IMR-90 (cell line): Measurements from ENCODE around the gene SKIC3. TPM values are rescaled to one million over a fixed set of nuclear protein-coding genes. Genes with fewer than 3 reads are reported as not detected.
A peak's percentile ranks its signal among the peaks of the same experiment; 100 is the strongest.

Experiments used
- ATAC-seq: fragments of 200-7000 bp; cut with Tn5 transposase; 2 replicates; pipeline ENCODE4 v1.9.1; 2020; ENCODE audit warnings: low read depth, mild to moderate bottlenecking, moderate library complexity
- BruUV-seq: library from RNA; stranded (reverse); fragments of 400-500 nt; replicated peaks from 2 replicates; lab custom pipeline; 2021; lab: Mats Ljungman, UMichigan
- CTCF ChIA-PET: fragments of 300-600 bp; formaldehyde crosslinking; extraction: SDS; loops from one replicate; lab custom pipeline; 2021; ENCODE audit warnings: antibody characterized with exemption; lab: Yijun Ruan, JAX
- POLR2A ChIA-PET: fragments of 300-600 bp; sonication (Branson Sonifier 250); formaldehyde crosslinking; loops from one replicate; lab custom pipeline; 2022; ENCODE audit warnings: antibody characterized with exemption; ENCODE audit not compliant: unreplicated experiment; lab: Charles Lee
- DNase-seq: peaks from one replicate; pipeline ENCODE4 v3.0.0; 2013
- H2AFZ ChIP-seq: replicated peaks from 2 replicates; pipeline ENCODE3; 2013; ENCODE audit warnings: low read length, mild to moderate bottlenecking; ENCODE audit not compliant: poor library complexity
- H2AK5ac ChIP-seq: 2 replicates; pipeline ENCODE4 v1.6.1; 2013; ENCODE audit warnings: low read depth, low read length, inconsistent platforms
- H2AK9ac ChIP-seq: replicated peaks from 2 replicates; pipeline ENCODE3; 2013; ENCODE audit warnings: mild to moderate bottlenecking, low read depth, low read length, moderate library complexity; ENCODE audit not compliant: poor library complexity
- H2BK120ac ChIP-seq: 2 replicates; pipeline ENCODE4 v1.6.1; 2013; ENCODE audit warnings: low read depth, low read length, inconsistent platforms
- H2BK15ac ChIP-seq: 3 replicates; pipeline ENCODE4 v1.6.1; 2013; ENCODE audit warnings: low read depth, low read length, inconsistent platforms
- H2BK20ac ChIP-seq: 2 replicates; pipeline ENCODE4 v1.6.1; 2013; ENCODE audit warnings: low read depth, mild to moderate bottlenecking, inconsistent platforms, low read length, moderate library complexity
- H2BK5ac ChIP-seq: 2 replicates; pipeline ENCODE4 v1.6.1; 2013; ENCODE audit warnings: mild to moderate bottlenecking, low read depth, low read length, inconsistent platforms; ENCODE audit not compliant: poor library complexity, severe bottlenecking
- H3K14ac ChIP-seq: replicated peaks from 2 replicates; pipeline ENCODE4 v1.6.1; 2013; ENCODE audit warnings: low read depth, low read length, inconsistent platforms
- H3K18ac ChIP-seq: 2 replicates; pipeline ENCODE4 v1.6.1; 2013; ENCODE audit warnings: low read depth, low read length, control low read depth
- H3K23ac ChIP-seq: 2 replicates; pipeline ENCODE4 v1.6.1; 2013; ENCODE audit warnings: low read depth, low read length, inconsistent platforms
- H3K27ac ChIP-seq: 2 replicates; pipeline ENCODE4 v1.5.1; 2013; ENCODE audit warnings: mild to moderate bottlenecking, control low read depth, low read length; ENCODE audit not compliant: insufficient read depth
- H3K27me3 ChIP-seq: 2 replicates; pipeline ENCODE4 v1.6.1; 2013; ENCODE audit warnings: low read length; ENCODE audit not compliant: control insufficient read depth, insufficient read depth
- H3K36me3 ChIP-seq: 2 replicates; pipeline ENCODE4 v1.6.1; 2013; ENCODE audit warnings: low read length, mixed read lengths; ENCODE audit not compliant: control insufficient read depth, insufficient read depth
- H3K4ac ChIP-seq: 2 replicates; pipeline ENCODE4 v1.6.1; 2013; ENCODE audit warnings: low read depth, low read length, inconsistent platforms
- H3K4me1 ChIP-seq: 2 replicates; pipeline ENCODE4 v1.6.1; 2013; ENCODE audit warnings: low read length, mixed read lengths; ENCODE audit not compliant: control insufficient read depth, insufficient read depth
- H3K4me2 ChIP-seq: 2 replicates; pipeline ENCODE4 v1.6.1; 2013; ENCODE audit warnings: low read depth, mild to moderate bottlenecking, control low read depth, low read length, moderate library complexity
- H3K4me3 ChIP-seq: 2 replicates; pipeline ENCODE4 v1.5.1; 2013; ENCODE audit warnings: low read depth, mild to moderate bottlenecking, control low read depth, low read length, moderate library complexity; ENCODE audit not compliant: insufficient read depth
- H3K56ac ChIP-seq: 2 replicates; pipeline ENCODE4 v1.6.1; 2013; ENCODE audit warnings: low read length, inconsistent platforms; ENCODE audit not compliant: insufficient read depth; ENCODE audit errors: extremely low read depth
- H3K79me1 ChIP-seq, 2 experiments: 2 replicates each; pipeline ENCODE4 v1.6.1; 2013; ENCODE audit warnings: low read length in 2 of 2, inconsistent platforms in 1 of 2, low read depth in 1 of 2
- H3K9ac ChIP-seq: 2 replicates; pipeline ENCODE4 v1.6.1; 2013; ENCODE audit warnings: low read depth, low read length, control low read depth
- H3K9me1 ChIP-seq: 2 replicates; pipeline ENCODE4 v1.6.1; 2013; ENCODE audit warnings: low read length, inconsistent platforms; ENCODE audit not compliant: insufficient read depth
- H3K9me3 ChIP-seq: 2 replicates; pipeline ENCODE4 v1.6.1; 2013; ENCODE audit warnings: low read length; ENCODE audit not compliant: control insufficient read depth, insufficient read depth
- H4K20me1 ChIP-seq: 2 replicates; pipeline ENCODE4 v1.6.1; 2013; ENCODE audit warnings: low read length, inconsistent platforms; ENCODE audit not compliant: insufficient read depth
- H4K5ac ChIP-seq: 2 replicates; pipeline ENCODE4 v1.6.1; 2013; ENCODE audit warnings: mild to moderate bottlenecking, low read depth, low read length, control low read depth
- H4K8ac ChIP-seq, 2 experiments: 2 replicates each; pipeline ENCODE4 v1.6.1; 2013; ENCODE audit warnings: low read depth in 2 of 2, low read length in 2 of 2, control low read depth in 1 of 2, inconsistent platforms in 1 of 2
- H4K91ac ChIP-seq: 2 replicates; pipeline ENCODE4 v1.6.1; 2013; ENCODE audit warnings: low read depth, low read length, inconsistent platforms; ENCODE audit not compliant: insufficient read depth
- BHLHE40 ChIP-seq: fragments of 150-350 bp; IDR thresholded peaks from 2 replicates; pipeline ENCODE4 v1.6.1; 2016; ENCODE audit warnings: mild to moderate bottlenecking, low read depth, low read length
- CEBPB ChIP-seq: IDR thresholded peaks from 2 replicates; pipeline ENCODE4 v1.6.1; 2012; ENCODE audit warnings: low read depth, low read length, improper control_type of control experiment
- CHD1 ChIP-seq: IDR thresholded peaks from 2 replicates; pipeline ENCODE4 v1.6.1; 2012; ENCODE audit warnings: low read depth, low read length, improper control_type of control experiment
- ELK1 ChIP-seq: fragments of 150-350 bp; IDR thresholded peaks from 2 replicates; pipeline ENCODE4 v1.6.1; 2016; ENCODE audit warnings: low read depth, mild to moderate bottlenecking, low read length, moderate library complexity, borderline replicate concordance
- MAFK ChIP-seq: IDR thresholded peaks from 2 replicates; pipeline ENCODE4 v1.6.1; 2012; ENCODE audit warnings: low read depth, low read length, improper control_type of control experiment
- MAZ ChIP-seq: IDR thresholded peaks from 2 replicates; pipeline ENCODE4 v1.6.1; 2012; ENCODE audit warnings: low read depth, mild to moderate bottlenecking, low read length, improper control_type of control experiment, moderate library complexity, borderline replicate concordance
- MXI1 ChIP-seq: IDR thresholded peaks from 2 replicates; pipeline ENCODE4 v1.6.1; 2012; ENCODE audit warnings: low read depth, mild to moderate bottlenecking, low read length, moderate library complexity, borderline replicate concordance
- NFE2L2 ChIP-seq: fragments of 150-350 bp; IDR thresholded peaks from 2 replicates; pipeline ENCODE4 v1.6.1; 2016; ENCODE audit warnings: low read depth, mild to moderate bottlenecking, low read length
- POLR2A ChIP-seq: IDR thresholded peaks from 2 replicates; pipeline ENCODE4 v1.6.1; 2012; ENCODE audit warnings: mild to moderate bottlenecking, low read depth, low read length
- RAD21 ChIP-seq: IDR thresholded peaks from 2 replicates; pipeline ENCODE4 v1.6.1; 2012; ENCODE audit warnings: low read length, improper control_type of control experiment
- RCOR1 ChIP-seq: IDR thresholded peaks from 2 replicates; pipeline ENCODE4 v1.6.1; 2012; ENCODE audit warnings: mild to moderate bottlenecking, low read length, improper control_type of control experiment; ENCODE audit not compliant: insufficient replicate concordance
- RFX5 ChIP-seq: IDR thresholded peaks from 2 replicates; pipeline ENCODE4 v1.8.0; 2012; ENCODE audit warnings: low read depth, mild to moderate bottlenecking, low read length, moderate library complexity
- USF2 ChIP-seq: fragments of 150-350 bp; IDR thresholded peaks from 2 replicates; pipeline ENCODE4 v1.6.1; 2017; ENCODE audit warnings: mild to moderate bottlenecking, antibody characterized with exemption, low read length, low read depth
- WGBS, 2 experiments: methylation state at CpG; one replicate each; pipeline versions ENCODE4 v1.1.5 to v1.1.7; 2013; ENCODE audit warnings: missing lambda C conversion rate in 2 of 2; ENCODE audit not compliant: insufficient read length in 1 of 2; ENCODE audit errors: extremely low coverage in 2 of 2; 5-methylcytosine and 5-hydroxymethylcytosine counted together
- dilution Hi-C: fragments of 300-500 bp; cut with HindIII; formaldehyde crosslinking; loops from one replicate; pipeline ENCODE4 v1.14.3; 2018; ENCODE audit warnings: low sequenced_read_pairs; ENCODE audit not compliant: unreplicated experiment
- in situ Hi-C: fragments of 300-500 bp; cut with MboI; formaldehyde crosslinking; loops from 3 replicates; pipeline ENCODE4 v1.14.3; 2019; ENCODE audit warnings: low sequenced_read_pairs, inconsistent platforms, mixed read lengths
- intact Hi-C: fragments of 100-400 bp; cut with micrococcal nuclease; formaldehyde crosslinking; loops from 2 replicates; pipeline ENCODE4 v1.10.0; 2022
- polyA plus RNA-seq, 3 experiments: library from polyadenylated mRNA; depleted of rRNA; stranded (reverse); fragments of >200 nt; gene quantifications; 2 replicates each; pipeline ENCODE4 v1.2.3, GENCODE V29; 2012; ENCODE audit warnings: low replicate concordance in 1 of 3
- total RNA-seq: library from RNA; depleted of rRNA; stranded (reverse); fragments of >200 nt; gene quantifications from 2 replicates; pipeline ENCODE4 v1.2.3, GENCODE V29; 2012
- TF ChIP-seq, protein P1 (sequence below): conservative IDR thresholded peaks from 2 replicates; pipeline ENCODE4 v1.5.1; 2012; ENCODE audit warnings: mild to moderate bottlenecking, low read depth, low read length, improper control_type of control experiment

The SKIC3 gene
- total and polyA plus RNA-seq, 2 of the 4 experiments (the other 2 are of a cell fraction), result 47.1 to 145 TPM

DNA sequence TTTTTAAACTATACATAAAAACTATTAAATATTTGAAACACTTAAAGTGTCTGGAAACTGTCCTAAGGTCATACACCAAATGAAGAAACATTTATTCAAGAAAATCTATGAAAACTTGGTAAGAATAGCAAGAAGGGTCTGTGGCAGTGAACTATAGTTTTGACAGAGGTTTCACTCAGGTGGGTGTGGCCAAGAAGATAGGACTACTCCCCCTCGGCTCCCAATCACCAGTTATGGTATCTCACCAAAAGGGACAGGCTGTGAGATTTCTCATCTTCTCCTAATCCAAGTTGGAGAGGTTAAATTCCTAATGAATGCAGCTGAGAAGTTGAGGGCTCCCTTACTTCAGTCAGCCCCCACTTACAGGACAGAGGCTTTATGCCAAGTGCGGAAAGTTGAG lies 3.1 kb upstream of the SKIC3 start:
- Histone ChIP-seq H2BK120ac (peak overlapping the region; percentile 52), H2AK5ac (peak overlapping the region; percentile 61), H3K27me3 (no peaks in the 10 kb centered on the region), H3K27ac (no peak overlapping the region), H3K4me3 (no peak overlapping the region), H4K8ac (peak overlapping the region in 1 of 2 experiments; percentile 22; a peak in 1 of 4 replicates), H4K5ac (no peak overlapping the region), H2AK9ac (peak overlapping the region; percentile 51), H3K23ac (peak overlapping the region; percentile 52), H2AFZ (no peak overlapping the region), H3K4me1 (peaks cover 6% of the 10 kb centered on the region), H2BK20ac (no peak overlapping the region), H3K9ac (no peak overlapping the region), H3K79me1 (peaks cover 18 to 60% of the 10 kb centered on the region in 2 experiments), H2BK15ac (0 out of 3 replicates have a peak overlapping the region, but pooled peaks have one; percentile 58), H4K91ac (0 out of 2 replicates have a peak overlapping the region, but pooled peaks have one; percentile 5), H3K56ac (no peak overlapping the region), H3K9me1 (peaks cover 4% of the 10 kb centered on the region), H4K20me1 (no peaks in the 10 kb centered on the region; the same call in 1 of the 2 replicates), H3K36me3 (no peaks in the 10 kb centered on the region), H3K18ac (no peak overlapping the region), H2BK5ac (no peak overlapping the region), H3K4ac (peak overlapping the region; percentile 68), H3K9me3 (no peaks in the 10 kb centered on the region), H3K14ac (peak overlapping the region; percentile 68), H3K4me2 (no peak overlapping the region)
- DNase-seq (no peak), ATAC-seq (no peak)
- in situ Hi-C loops (loop anchor here (10.0 kb wide), 1 partner anchor 287 kb away; no protein-coding TSS in a partner anchor), intact Hi-C loops (loop anchor here (5.0 to 10.0 kb wide), 2 partner anchors 177 to 289 kb away; partner anchors contain the start of gene RHOBTB3), dilution Hi-C loops (no loop called here)
- CTCF ChIA-PET, result no interaction called here
- no TSS peak for BruUV-seq
- WGBS, 2 experiments, result no CpG with 5 or more reads among the region's 2 CpGs
- POLR2A ChIA-PET, result no interaction called here
- no peak for TF ChIP-seq BHLHE40
- no peak for TF ChIP-seq RCOR1
- no peak for TF ChIP-seq MXI1
- no peak for TF ChIP-seq ELK1
- no peak for TF ChIP-seq MAFK
- no peak for TF ChIP-seq MAZ
- no peak for TF ChIP-seq RAD21
- TF ChIP-seq CEBPB, result no peak
- TF ChIP-seq CHD1, result no peak
- no peak for TF ChIP-seq NFE2L2
- TF ChIP-seq POLR2A, result no peak
- TF ChIP-seq RFX5, result no peak
- no peak for TF ChIP-seq USF2
- TF ChIP-seq, protein P1, sequence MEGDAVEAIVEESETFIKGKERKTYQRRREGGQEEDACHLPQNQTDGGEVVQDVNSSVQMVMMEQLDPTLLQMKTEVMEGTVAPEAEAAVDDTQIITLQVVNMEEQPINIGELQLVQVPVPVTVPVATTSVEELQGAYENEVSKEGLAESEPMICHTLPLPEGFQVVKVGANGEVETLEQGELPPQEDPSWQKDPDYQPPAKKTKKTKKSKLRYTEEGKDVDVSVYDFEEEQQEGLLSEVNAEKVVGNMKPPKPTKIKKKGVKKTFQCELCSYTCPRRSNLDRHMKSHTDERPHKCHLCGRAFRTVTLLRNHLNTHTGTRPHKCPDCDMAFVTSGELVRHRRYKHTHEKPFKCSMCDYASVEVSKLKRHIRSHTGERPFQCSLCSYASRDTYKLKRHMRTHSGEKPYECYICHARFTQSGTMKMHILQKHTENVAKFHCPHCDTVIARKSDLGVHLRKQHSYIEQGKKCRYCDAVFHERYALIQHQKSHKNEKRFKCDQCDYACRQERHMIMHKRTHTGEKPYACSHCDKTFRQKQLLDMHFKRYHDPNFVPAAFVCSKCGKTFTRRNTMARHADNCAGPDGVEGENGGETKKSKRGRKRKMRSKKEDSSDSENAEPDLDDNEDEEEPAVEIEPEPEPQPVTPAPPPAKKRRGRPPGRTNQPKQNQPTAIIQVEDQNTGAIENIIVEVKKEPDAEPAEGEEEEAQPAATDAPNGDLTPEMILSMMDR, result no peak
